ENCODE data around the gene CCL11.
"Not testable (repeated sequence)": the region's sequence is repeated elsewhere in the genome, so short reads cannot be mapped to it uniquely, and the experiment has no call there.

The CCL11 gene

GRCh38 chr17:34321964-34322363 is 36.4 kb downstream of the CCL11 start:
- TF ChIP-seq CTCF (IDR thresholded peaks at IDR 0.05; ENCODE audit: extremely low read depth, insufficient read depth, missing control alignments) = no peak
- no peak for DNase-seq (ENCODE audit: low spot score)
- in situ Hi-C loops (cut with MboI; ENCODE audit: low pct_unique_long_range_greater_than_20kb, low sequenced_read_pairs, unreplicated experiment) = no loop called here

GRCh38 chr17:34327580-34327979 is 42.0 kb downstream of the CCL11 start:
- DNase-seq (ENCODE audit: low spot score); in situ Hi-C loops (cut with MboI; ENCODE audit: low pct_unique_long_range_greater_than_20kb, low sequenced_read_pairs, unreplicated experiment): not testable (repeated sequence)

GRCh38 chr17:34337701-34338100 is 52.2 kb downstream of the CCL11 start:
- in situ Hi-C loops (cut with MboI; ENCODE audit: low pct_unique_long_range_greater_than_20kb, low sequenced_read_pairs, unreplicated experiment) = no loop called here
- no peak for DNase-seq (ENCODE audit: low spot score)
- TF ChIP-seq CTCF (IDR thresholded peaks at IDR 0.05; ENCODE audit: extremely low read depth, insufficient read depth, missing control alignments) = no peak
